Raji (cell line): ENCODE data around the gene PPARA.

ENCODE experiments used
- POLR2A ChIP-seq: IDR thresholded peaks from 2 replicates; pipeline ENCODE4 v1.6.1; 2011; ENCODE audit warnings: low read depth, low read length, control low read depth; ENCODE audit not compliant: insufficient read depth

PPARA gene

GRCh38 chr22:46109474-46110003 is 40.8 kb upstream of the PPARA start:
- TF ChIP-seq POLR2A = no peak

DNA sequence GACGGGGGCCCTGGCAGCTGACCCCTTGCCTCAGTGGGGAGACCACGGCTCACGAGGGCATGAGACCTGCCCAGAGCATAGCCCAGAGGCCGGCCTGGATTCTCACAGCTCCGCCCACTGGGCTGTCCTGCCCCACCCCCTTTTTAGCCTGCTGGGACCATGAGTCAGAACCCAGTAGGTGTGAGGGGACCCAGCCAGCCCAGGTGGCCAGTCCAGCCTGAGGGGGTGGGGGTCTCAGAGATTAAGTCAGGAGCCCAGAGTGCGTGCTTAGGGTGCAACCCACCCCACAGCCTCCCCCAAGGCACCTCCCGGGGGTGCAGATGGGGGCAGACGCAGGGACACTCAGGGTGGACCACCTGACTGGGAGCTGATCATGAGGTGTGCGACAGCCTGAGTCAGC is 40.1 kb upstream of the PPARA start:
- TF ChIP-seq POLR2A = no peak

GRCh38 chr22:46111645-46112306 is 38.5 kb upstream of the PPARA start:
- TF ChIP-seq POLR2A = no peak

GRCh38 chr22:46112405-46112804 is 37.9 kb upstream of the PPARA start:
- no peak for TF ChIP-seq POLR2A

DNA sequence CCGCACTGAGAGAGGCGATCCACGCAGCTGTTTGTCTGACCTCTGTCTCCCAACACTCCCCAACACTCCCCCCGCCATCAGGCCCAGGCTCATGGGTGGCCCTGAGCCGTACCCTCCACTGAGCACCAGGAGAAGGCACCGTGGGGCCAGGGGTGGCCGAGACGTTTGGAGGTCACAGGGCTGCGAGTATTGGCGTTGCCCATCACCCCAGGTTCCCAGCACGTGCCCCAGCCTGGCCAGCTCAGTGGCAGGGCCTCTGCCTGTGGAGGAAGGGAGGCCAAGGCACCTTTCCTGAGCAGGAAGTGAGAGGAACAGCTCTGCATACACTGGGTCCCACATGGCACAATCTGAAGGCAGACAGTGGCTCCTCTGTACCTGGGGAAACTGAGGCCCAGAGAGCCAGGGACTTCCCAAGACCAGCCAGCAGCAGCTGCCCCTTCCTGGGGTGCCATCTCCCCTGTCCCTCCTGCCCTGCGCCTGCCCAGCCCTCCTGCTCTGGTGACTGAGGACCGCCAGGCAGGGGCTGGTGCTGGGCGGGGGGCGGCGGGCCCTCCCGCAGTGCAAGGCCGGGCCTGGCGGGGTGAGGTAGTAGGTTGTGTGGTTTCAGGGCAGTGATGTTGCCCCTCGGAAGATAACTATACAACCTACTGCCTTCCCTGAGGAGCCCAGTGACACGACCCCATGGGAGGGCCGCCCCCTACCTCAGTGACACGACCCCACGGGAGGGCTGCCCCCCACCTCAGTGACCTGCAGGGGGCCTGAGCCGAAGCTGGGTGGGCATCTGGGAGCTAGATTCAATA is 37.0 kb upstream of the PPARA start:
- TF ChIP-seq POLR2A = no peak

GRCh38 chr22:46113910-46114517 is 36.3 kb upstream of the PPARA start:
- TF ChIP-seq POLR2A = no peak

- no peak for TF ChIP-seq POLR2A
Observed at GRCh38 chr22:46114518-46115387, 35.6 kb upstream of the PPARA start.

- TF ChIP-seq POLR2A = no peak
Observed at GRCh38 chr22:46115388-46115678, 35.0 kb upstream of the PPARA start.

DNA sequence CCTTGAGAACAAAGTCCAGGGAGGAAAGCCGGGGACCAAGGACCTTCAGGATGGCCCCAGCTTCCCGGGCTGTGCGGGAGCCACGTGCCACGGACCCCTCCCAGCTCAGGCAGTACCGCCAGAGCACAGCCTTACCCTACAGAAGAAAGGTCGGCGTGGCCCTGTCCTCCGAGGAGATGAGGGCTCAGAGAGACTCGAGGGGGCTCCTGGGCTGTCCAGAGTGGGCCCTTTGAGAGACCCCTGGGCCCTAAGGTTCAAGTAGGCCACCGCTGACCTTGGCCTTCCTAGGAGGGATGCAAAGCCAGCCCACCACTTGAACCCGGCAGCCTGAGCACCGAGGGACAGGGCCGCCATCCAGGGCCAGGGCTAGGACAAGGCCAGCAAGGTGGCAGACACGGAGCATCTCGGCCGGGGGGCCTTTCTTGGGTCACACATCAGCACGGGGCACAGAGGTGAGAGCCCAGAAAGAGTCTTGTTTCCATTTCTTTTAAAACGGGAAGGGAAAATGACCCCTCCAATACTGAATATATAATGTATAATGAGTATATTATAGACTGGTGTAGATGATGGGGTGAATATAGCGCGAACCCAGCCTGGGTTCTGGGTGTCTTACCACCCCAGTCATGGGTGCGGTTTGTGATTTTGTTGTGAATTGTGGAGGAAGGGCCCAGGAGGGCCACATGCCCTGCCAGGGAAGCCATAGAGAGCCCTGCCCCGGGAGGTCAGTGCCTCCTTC is 34.4 kb upstream of the PPARA start:
- TF ChIP-seq POLR2A = no peak

- TF ChIP-seq POLR2A = no peak
Observed at GRCh38 chr22:46116491-46116958, 33.8 kb upstream of the PPARA start.

- no peak for TF ChIP-seq POLR2A
Observed at GRCh38 chr22:46117206-46118199, 32.8 kb upstream of the PPARA start.

- TF ChIP-seq POLR2A = no peak
Observed at GRCh38 chr22:46119093-46119728, 31.1 kb upstream of the PPARA start.
